SIG-M5 (cell line): Measurements from ENCODE around the gene KBTBD3.
"Not testable (repeated sequence)": the region's sequence is repeated elsewhere in the genome, so short reads cannot be mapped to it uniquely, and the experiment has no call there.

ENCODE experiments used
- DNase-seq: peaks from one replicate; lab custom pipeline; 2025; lab: John Stamatoyannopoulos, UW

KBTBD3 gene

DNA sequence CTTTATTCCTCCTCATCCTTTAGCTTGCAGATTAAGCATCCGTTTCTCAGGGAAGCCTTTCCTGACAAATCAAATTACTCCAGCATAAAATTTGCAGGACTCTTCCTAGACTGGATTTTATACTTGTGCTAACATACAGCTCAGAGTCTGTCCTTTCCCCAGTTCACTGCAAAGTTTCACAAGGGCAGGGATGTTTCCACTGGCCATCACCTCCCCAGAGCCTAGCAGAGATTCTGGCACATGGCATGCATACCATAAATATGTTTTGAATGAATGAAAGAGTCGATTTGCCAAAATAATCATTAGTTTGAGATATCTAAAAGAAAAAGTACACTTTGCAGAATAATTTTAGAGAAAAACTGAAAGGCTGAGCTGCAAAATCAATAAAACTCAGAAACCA is 65.7 kb downstream of the KBTBD3 start:
- no peak for DNase-seq

GRCh38 chr11:106003094-106003493 is 74.1 kb downstream of the KBTBD3 start:
- not testable (repeated sequence) for DNase-seq

- no peak for DNase-seq
Measured at GRCh38 chr11:106001304-106002012, 75.7 kb downstream of the KBTBD3 start.
